Mononuclear cell (primary cell): Measurements from ENCODE around the gene SETD1B. TPM values are rescaled to one million over a fixed set of nuclear protein-coding genes. Genes with fewer than 3 reads are reported as not detected.
"Not testable (repeated sequence)": the region's sequence is repeated elsewhere in the genome, so short reads cannot be mapped to it uniquely, and the experiment has no call there.

Experiments used
- H3K27me3 ChIP-seq: 2 replicates; pipeline ENCODE4 v1.6.0; 2011; ENCODE audit warnings: low read length, control low read depth; ENCODE audit not compliant: insufficient read depth
- H3K4me1 ChIP-seq: 2 replicates; pipeline ENCODE4 v1.5.1; 2011; ENCODE audit warnings: mild to moderate bottlenecking, low read length, control low read depth; ENCODE audit not compliant: insufficient read depth
- H3K4me3 ChIP-seq: 2 replicates; pipeline ENCODE4 v1.5.1; 2011; ENCODE audit warnings: mild to moderate bottlenecking, low read length, moderate library complexity
- H3K9me3 ChIP-seq: 2 replicates; pipeline ENCODE4 v1.5.1; 2011; ENCODE audit warnings: low read depth, mild to moderate bottlenecking, control low read depth, low read length
- total RNA-seq: library from RNA; depleted of rRNA; stranded (reverse); fragments of >200 nt; gene quantifications from one replicate; pipeline ENCODE4 v1.2.3, GENCODE V29; 2012

The SETD1B gene
- 28.4 TPM for total RNA-seq

DNA sequence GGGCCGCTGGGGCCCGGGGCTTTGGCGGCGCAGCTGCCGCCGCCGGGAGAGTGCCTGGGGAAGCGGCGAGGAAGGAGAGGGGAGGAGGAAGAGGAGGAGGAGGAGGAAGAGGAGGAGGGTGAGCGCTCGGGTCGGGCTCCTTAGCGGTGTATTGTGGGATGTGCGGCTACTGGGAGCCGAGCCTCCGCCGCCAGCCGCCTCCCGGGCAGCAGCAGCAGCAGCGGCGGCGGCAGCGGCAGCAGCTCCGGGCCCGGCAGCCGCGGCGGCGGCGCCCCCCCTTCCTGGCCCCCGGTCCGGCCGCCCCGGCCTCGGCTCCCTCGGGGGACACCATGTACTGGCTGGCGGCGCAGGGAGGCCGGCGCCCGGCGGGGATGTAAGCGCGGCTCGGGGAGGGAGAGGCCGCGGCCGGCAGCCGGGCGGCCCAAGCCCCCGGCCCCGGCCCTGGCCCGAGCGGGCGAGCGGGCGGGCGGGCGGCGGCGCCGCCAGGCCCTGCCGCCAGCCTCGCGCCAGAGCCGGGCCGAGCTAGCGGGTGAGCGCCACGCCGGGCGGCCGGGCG is at the start of gene SETD1B:
TSS of gene SETD1B (plus strand) at position 149 of the 556 bp plus-strand sequence. CDS start 729 bp downstream, outside the sequence.
- H3K9me3 ChIP-seq: no peaks in the 10 kb centered on the region
- H3K4me3 ChIP-seq: peak within 1 kb of the TSS; percentile 98
- H3K27me3 ChIP-seq: no peaks in the 10 kb centered on the region
- H3K4me1 ChIP-seq: peaks cover 39% of the 10 kb centered on the region

DNA sequence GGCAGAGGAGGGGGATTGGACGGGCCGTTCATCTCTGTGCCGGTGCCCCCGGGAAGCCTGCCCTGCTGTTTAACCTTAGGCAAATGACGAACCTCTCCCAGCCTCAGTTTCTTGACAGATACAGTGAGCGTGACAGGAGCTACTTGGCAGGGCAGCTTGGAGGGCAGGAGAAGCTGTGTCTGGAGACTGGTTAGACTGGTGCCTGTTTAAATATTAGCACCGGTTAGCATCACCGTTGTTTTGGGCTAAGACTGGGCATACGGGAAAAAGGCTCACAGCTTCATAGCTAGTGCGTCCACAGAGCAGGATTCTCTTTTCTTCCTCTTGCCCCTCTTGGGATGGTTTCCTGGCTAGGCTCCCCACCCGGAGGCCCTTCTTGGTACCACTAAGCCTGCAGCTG is 49.0 kb upstream of the SETD1B start:
- H3K4me1 ChIP-seq: peaks cover 5% of the 10 kb centered on the region
- no peaks in the 10 kb centered on the region for H3K27me3 ChIP-seq
- H3K4me3 ChIP-seq: no peak overlapping the region
- H3K9me3 ChIP-seq: no peaks in the 10 kb centered on the region

DNA sequence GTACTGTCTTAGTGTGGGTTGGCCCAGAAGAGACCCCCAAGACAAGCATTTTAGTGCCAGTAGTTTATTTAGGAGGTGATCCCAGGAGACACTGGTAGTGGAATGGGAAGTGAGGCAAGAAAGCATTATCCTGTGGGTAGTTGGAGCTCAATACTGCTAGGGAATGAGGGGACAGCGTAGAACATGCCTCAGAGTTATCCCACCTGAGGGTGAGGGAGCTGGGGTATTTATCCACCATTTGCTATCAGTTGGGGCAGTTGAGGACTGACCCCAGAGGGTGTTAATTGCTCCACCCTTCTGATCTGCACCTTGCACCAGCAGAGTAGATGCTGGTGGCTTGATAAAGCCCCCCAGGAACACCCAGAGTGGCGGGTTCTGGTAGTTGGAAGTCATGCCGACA is 48.2 kb upstream of the SETD1B start:
- Histone ChIP-seq H3K9me3 (no peaks in the 10 kb centered on the region), H3K4me1 (peaks cover 5% of the 10 kb centered on the region), H3K4me3 (no peak overlapping the region), H3K27me3 (no peaks in the 10 kb centered on the region)

DNA sequence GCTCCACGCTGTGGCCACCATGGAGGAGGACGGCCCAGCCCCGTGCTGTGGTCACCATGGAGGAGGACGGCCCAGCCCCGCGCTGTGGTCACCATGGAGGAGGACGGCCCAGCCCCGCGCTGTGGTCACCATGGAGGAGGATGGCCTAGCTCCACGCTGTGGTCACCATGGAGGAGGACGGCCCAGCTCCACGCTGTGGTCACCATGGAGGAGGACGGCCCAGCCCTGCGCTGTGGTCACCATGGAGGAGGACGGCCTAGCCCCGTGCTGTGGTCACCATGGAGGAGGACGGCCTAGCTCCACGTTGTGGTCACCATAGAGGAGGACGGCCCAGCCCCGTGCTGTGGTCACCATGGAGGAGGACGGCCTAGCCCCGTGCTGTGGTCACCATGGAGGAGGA is 45.3 kb upstream of the SETD1B start:
- not testable (repeated sequence) for H3K9me3 ChIP-seq, H3K27me3 ChIP-seq, H3K4me1 ChIP-seq, H3K4me3 ChIP-seq

DNA sequence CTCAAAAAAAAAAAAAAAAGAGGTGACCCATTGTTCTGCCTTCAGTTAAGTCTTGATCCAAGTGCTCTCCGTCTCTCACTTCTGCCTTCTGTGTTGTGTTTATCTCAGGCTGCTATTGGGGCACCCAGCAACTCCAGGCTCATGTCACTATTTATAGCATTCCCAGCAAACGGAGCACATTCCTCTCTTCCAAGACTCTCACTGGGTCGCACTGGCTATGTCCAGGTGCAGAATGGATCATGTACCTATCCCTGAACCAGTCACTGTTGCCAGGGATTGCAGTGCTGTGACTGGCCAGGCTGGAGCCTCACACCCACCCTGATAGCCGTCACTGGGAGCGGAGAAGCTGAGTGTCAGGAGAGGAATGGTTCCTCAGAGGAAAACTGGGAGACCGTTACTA is 41.5 kb upstream of the SETD1B start:
- Histone ChIP-seq H3K27me3 (no peaks in the 10 kb centered on the region), H3K4me3 (no peak overlapping the region), H3K9me3 (no peaks in the 10 kb centered on the region), H3K4me1 (no peaks in the 10 kb centered on the region)

DNA sequence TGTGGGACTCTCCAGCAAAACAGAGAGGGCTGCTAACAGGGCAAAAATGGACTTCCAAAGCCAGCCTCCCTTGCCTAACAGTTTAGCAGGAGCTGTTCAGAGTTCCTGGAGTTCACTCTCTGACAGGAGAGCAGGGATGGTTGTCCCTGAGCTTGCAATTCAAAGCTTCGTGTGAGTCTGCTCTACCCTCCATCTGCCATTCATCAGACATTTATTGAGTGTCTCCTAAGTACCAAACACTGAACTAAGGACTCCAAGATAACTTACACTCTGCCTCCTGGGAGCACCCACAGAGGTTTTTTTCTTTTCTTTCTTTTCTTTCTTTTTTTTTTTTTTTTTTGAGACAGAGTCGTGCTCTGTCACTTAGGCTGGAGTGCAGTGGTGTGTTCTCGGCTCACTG is 39.0 kb upstream of the SETD1B start:
- Histone ChIP-seq H3K4me3 (no peak overlapping the region), H3K27me3 (no peaks in the 10 kb centered on the region), H3K9me3 (no peaks in the 10 kb centered on the region), H3K4me1 (no peaks in the 10 kb centered on the region)

DNA sequence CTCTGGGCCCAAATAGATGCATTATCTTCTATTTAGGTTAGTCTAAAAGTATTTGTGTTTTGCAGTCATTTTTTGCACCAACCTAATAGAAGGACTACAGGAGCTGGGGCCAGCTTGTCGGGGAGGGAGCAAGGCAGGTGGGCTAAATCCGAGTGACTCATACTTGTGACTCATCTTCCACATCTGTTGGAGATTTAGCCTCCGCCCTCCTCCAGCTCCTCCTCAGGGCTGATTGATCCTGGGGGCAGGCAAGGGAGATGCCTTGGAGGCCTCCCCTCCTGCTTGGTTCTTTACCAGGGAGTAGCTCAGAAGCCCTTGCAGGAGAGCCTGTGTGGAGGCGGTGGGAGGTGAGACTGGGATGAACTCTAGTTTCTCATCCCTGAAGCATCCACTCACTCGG is 38.2 kb upstream of the SETD1B start:
- H3K27me3 ChIP-seq: no peaks in the 10 kb centered on the region
- H3K4me3 ChIP-seq: no peak overlapping the region
- H3K4me1 ChIP-seq: no peaks in the 10 kb centered on the region
- H3K9me3 ChIP-seq: no peaks in the 10 kb centered on the region

DNA sequence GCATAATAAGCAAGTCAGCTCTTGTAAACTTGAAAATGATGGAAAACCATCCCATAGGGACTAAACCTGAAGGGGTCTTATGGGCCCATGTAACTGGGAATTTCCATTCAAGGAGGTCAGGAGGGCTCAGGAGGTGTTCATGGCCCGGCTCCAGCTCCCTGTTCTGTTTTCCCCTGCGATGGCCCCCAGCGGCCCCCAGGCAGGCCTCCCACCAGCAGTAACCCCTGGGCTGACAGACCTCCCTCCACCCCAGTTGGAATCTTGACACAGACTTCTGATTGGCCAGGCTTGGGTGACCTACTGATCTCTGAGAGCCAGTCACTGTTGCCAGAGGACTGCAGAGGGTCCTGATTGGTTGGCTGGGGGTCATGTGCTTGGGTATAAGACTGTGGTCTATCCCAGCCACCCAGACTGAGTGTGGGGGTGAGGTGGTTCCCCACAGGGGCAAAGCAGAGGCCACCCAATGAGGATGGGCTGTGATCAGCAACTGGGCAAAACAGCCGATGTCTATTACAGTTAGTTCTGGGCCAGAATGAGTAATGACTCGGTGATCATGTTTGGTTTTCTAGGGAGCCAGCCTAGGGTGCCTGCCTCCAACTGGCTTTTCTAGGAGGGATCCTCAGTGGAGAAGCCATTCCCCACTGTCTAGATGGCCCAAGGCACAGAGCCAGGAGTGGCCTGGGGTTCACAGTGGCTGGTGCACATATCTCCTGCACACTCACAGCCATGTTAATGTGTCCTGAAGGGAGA is 37.3 kb upstream of the SETD1B start:
- Histone ChIP-seq H3K9me3 (no peaks in the 10 kb centered on the region), H3K4me3 (no peak overlapping the region), H3K27me3 (no peaks in the 10 kb centered on the region), H3K4me1 (no peaks in the 10 kb centered on the region)

DNA sequence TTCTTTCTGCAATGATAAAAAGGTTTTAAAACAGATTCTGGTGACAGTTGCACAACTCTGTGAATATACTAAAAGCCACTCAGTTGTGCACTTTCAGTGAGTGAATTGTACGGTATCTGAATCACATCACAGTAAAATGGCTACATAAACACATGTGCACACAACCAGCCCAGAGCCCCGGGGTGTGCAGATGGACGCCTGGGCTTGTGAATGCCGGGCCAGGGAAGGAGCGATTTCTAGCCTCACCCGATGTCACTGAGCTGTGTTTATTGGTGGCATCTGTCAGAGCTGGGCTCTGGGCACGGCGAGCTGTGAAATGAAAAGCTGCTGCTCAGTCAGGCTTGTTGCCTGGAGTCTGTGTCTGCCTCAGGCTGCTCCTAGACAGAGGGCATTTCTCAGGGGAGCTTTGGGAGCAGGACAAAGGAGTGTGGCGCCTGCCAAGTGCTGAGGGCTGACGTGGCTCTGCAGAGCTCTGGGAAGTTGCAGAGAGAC is 36.2 kb upstream of the SETD1B start:
- Histone ChIP-seq H3K27me3 (no peaks in the 10 kb centered on the region), H3K9me3 (no peaks in the 10 kb centered on the region), H3K4me3 (no peak overlapping the region), H3K4me1 (no peaks in the 10 kb centered on the region)

DNA sequence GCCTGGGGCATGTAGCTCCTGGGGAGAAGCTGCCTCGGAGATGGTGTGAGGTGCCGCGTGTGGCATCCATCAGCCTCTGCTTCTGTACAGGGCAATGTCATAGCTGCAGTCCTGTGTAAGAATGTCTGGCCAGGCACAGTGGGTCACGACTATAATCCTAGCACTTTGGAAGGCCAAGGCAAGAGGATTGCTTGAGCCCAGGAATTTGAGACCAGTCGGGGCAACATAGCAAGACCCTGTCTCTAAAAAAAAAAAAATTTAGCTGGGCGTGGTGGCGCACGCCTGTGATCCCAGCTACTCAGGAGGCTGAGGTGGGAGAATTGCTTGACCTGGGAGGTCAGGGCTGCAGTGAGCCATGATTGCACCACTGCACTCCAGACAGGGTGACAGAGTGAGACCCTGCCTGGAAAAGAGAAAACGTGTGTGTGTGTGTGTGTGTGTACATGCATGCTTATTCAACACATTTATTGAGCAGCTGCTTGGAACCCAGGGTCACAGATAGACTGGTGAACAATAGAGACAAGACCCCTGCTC is 34.4 kb upstream of the SETD1B start:
- H3K4me1 ChIP-seq: peaks cover 7% of the 10 kb centered on the region
- no peaks in the 10 kb centered on the region for H3K9me3 ChIP-seq
- no peaks in the 10 kb centered on the region for H3K27me3 ChIP-seq
- no peak overlapping the region for H3K4me3 ChIP-seq

DNA sequence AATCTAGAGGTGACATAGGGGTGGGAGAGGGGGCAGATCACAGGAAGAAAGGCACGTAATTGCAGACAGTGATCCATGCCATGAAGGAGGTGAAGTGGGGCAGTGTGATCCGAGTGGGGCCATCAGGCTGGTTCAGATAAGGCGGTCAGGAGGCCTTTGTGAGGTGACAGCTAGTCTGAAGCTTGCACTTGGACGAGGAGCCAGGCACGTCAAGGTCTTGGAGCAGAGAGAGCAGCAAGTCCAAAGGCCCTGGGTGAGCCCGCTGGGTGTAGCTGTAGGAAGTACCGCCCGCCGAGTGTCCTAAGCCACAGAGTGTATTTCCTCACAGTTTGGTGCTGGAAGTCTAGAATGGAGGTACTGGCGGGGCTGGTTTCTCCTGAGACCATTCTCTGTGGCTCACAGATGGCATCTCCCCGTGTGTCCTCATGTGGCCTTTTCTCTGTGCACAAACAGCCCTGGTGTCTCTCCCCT is 33.9 kb upstream of the SETD1B start:
- H3K9me3 ChIP-seq: no peaks in the 10 kb centered on the region
- H3K4me1 ChIP-seq: peaks cover 7% of the 10 kb centered on the region
- H3K27me3 ChIP-seq: no peaks in the 10 kb centered on the region
- no peak overlapping the region for H3K4me3 ChIP-seq

DNA sequence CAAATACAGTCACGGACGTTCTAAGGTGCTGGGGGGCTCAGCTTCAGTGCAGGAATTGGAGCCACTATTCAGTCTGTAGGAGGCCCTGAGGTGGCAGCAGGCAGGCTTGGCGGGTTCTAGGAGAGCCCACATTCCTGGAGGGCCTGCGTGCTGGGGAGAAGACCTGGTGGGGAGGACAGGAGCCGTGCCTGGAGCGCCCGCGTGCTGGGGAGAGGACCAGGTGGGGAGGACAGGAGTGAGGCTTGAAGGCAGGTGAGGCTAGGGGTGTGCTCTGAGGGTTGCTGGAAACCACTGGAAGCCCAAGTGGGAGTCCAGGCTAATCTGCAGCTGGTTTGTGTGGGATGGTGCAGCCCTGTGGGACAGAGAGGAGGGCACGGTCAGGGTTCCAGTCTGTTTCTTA is 33.4 kb upstream of the SETD1B start:
- Histone ChIP-seq H3K9me3 (no peaks in the 10 kb centered on the region), H3K4me3 (no peak overlapping the region), H3K4me1 (peaks cover 7% of the 10 kb centered on the region), H3K27me3 (no peaks in the 10 kb centered on the region)

DNA sequence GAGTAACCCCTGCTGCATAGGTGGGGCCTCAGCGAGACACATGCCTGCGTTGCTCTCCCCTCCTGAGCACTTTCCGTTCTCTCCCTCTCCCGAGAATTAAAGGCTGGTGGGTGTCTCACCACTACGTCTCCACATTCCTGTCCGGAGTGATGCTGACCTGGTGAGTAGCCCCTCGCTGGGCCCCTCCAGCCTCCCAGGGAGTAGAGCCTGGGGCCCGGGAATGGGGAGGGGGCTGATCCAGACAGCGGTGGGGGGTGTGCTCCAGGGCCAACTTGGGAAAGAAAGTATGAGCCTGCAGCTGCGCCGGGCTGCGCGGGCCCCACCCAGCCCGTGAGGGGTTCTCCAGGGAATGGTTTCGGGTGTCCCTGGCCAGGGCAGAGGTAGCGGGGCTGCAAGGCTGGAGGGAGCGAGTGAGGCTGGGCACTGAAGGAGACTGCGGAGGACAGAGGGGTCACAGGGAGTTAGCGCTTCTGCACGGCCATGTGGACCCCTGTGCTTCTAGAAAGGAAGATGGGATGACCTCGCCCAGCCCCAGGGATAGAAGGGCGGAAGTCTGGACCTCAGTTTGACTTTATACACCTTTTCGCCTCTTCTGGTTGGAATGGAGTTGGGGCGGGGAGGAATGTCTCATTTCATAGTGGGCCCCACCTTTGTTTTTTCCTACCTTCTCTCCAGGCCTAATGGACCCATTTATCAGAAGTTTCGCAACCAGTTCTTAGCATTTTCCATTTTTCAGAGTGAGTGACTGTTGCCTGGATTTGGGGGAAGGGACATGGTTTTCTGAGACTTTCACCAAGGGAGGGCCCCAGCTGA is 32.8 kb upstream of the SETD1B start:
- Histone ChIP-seq H3K4me1 (peaks cover 12% of the 10 kb centered on the region), H3K9me3 (no peaks in the 10 kb centered on the region), H3K4me3 (no peak overlapping the region), H3K27me3 (no peaks in the 10 kb centered on the region)

DNA sequence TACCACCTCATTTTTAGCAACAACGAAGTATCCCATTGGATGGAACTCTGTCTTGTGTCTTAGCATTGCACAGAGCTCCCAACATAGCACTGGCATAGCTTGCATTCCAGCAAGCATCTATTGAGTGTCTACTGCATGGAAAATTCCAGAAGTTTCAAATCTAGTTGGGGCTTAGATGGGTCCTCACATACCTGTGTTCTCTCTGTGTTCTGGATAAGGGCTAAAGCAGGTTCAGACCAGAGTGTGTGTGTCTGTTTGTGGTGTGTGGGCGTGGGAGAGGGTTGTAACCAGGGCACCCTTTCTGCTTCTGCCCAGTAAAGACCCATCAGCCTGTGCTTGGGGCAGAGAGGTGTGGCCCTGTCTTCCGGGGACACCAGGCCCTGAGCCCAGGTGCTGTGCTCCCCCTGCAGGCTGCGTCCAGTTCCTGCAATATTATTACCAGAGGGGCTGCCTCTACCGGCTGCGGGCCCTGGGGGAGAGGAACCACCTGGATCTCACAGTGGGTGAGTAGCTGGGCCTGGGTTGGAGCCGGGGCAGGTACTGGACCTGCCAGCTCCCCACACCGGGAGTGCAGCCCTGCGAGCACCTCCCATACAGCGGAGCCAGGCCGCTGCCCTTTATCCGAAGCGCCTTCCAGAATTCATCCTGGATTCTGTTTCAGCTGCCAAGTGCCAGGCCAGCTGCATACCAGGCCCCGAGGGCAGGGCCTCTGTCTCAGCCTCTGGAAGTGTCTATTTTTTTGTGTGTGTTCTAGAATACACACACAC is 30.6 kb upstream of the SETD1B start:
- peaks cover 19% of the 10 kb centered on the region for H3K4me1 ChIP-seq
- no peaks in the 10 kb centered on the region for H3K27me3 ChIP-seq
- no peaks in the 10 kb centered on the region for H3K9me3 ChIP-seq
- H3K4me3 ChIP-seq: no peak overlapping the region
